ENCODE measurements around the gene STAP2.

GRCh38 chr19:4371247-4372164 lies 32.9 kb upstream of the STAP2 start:
- TF ChIP-seq CTCF (IDR thresholded peaks at IDR 0.05) (no peak), POLR2AphosphoS5 (IDR thresholded peaks at IDR 0.05) (no peak)

All from stomach (tissue), 4 donors.